Activated CD4-positive, alpha-beta T cell treated with anti-CD3 and anti-CD28 coated beads for 48 hours (primary cell): ENCODE results near the gene P2RX5.
A peak's percentile ranks its signal among the peaks of the same experiment; 100 is the strongest.
"Not testable (repeated sequence)": the region's sequence is repeated elsewhere in the genome, so short reads cannot be mapped to it uniquely, and the experiment has no call there.

Experiments used
- DNase-seq: peaks from one replicate; pipeline ENCODE4 v3.0.0-alpha.2; 2020

P2RX5 gene

DNA sequence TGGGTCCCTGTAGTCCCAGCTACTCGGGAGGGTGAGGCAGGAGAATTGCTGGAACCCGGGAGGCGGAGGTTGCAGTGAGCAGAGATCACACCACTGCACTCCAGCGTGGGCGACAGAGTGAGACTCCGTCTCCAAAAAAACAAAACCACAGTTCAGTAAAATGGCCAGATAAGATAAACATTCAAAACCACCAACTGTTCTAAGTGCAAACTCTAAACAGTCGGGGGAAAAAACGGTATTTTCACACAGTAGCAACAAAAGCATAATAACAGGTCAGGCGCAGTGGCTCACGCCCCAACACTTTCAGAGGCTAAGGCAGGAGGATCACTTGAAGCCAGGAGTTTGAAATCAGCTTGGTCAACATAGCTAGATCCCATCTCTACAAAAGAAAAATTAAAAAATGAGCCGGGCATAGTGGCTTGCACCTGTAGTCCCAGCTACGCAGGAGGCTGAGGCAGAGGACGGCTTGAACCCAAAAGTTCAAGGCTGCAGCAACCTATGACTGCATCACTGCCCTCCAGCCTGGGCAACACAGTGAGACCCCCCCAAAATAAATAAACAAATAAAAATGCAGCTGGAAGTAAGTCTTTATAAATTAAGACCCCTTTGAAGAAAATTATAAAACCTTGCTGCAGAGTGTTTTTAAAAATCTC is 17.0 kb upstream of the P2RX5 start:
- peak; percentile 60 for DNase-seq

DNA sequence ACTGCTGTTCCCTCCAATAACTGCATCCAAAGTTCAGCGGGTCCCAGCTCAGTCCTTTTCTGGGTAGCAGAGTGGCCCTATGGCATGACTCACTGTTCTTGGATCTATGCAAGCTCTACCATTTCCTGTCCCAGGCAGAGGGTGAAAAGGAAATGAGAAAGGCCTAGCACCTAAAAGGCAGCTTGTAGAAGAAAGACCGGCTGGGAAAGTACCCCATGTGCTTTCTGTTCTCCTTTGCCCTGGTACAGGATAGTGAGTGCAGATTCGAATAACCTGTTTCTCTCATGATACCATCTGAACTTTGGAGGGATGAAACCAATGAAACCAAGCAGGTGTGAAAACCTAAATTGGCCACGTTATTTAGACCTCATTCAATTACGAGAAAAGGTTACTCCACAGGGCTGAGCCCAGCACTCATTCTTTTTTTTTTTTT is 15.0 kb upstream of the P2RX5 start:
- DNase-seq = peak; percentile 79

DNA sequence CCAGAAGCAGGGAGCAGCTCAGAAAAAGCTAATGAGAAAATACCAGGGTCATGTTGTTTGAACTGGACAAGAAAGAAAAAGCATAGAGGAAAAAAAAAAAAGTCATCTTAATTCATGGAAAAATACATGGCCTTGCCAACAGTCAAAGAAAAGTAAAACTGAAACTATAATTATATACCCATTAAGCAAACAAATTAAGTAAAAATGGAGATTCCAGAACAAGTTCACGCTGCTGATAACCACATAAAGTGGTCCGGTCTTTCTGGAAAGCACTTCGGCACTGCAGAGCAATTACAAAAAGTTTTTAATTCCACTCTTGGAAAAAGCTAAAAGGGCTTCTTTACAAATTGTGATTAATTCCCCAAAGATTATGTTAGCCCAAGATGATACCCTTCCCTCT is 12.4 kb upstream of the P2RX5 start:
- DNase-seq = no peak

DNA sequence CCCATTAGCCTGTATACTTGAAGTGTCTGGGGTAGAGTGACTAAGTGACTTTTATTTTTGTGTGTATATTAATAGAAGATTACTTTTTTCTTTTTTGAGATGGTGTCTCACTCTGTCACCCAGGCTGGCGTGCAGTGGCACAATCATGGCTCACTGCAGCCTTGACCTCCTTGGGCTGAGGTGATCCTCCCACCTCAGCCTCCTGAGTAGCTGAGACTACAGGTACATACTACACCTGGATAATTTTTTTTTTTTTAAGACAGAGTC is 9.7 kb upstream of the P2RX5 start:
- DNase-seq = not testable (repeated sequence)

DNA sequence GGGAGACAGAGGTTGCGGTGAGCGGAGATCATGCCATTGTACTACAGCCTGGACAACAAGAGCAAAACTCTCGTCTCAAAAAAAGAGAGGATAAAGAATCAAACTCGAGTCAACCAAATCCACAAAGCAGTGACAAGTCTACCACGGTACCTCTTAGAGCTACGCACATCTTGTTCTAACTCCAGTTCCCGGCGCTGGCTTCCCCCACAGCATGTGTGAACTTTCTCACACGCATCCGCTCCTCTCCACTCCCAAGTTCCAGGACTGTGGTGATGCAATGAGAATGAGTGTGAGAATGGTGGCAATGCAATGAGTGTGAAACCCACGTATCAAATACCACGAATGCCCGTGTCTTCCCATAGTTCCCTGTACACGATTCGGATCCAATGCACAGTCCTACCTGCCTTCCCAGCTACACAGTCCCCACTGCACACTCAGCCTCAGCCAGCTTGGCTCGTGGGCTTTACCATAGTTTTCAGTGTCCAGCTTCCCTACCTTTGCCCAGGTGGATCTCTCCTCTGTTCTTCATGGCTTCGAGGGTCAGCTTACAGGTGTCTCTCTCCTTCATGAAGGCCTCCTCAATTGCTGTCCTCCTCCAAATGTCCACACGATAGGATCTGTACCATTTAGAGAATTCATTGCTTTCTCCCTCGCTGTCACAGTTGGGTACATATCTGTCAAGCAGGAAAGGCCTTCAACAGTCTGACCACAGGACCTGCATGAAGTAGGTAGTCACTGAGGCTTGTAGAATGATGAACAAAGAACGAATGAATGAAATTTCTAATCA is 9.2 kb upstream of the P2RX5 start:
- no peak for DNase-seq

DNA sequence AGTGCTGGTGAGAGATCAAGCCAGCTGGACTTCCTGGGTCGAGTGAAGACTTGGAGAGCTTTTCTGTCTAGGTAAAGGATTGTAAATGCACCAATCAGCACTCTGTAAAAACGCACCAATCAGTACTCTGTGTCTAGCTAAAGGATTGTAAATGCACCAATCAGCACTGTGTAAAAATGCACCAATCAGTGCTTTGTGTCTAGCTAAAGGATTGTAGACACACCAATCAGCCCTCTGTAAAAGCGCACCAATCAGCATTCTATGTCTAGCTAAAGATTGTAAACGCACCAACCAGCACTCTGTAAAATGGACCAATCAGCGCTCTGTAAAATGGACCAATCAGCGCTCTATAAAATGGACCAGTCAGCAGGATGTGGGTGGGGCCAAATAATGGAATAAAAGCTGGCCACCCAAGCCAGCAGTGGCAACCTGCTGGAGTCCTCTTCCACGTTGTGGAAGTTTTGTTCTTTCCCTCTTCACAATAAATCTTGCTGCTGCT is 6.1 kb upstream of the P2RX5 start:
- DNase-seq = not testable (repeated sequence)

DNA sequence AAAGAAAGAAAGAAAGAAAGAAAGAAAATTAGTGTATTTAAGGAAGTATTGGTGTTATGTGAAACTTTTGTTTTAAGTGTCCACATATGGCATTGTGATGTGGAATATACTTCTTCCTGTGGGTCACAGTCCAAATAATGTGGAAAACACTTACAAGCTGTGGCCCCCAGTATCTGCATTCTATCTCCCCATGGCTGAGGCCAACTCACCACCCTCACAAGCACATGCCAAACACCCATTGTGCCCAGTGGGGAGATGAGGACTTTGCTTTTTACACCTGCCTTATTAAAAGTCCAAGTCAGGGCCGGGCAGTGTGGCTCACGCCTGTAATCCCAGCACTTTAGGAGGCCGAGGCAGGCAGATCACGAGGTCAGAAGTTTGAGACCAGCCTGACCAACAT is 4.0 kb upstream of the P2RX5 start:
- no peak for DNase-seq

DNA sequence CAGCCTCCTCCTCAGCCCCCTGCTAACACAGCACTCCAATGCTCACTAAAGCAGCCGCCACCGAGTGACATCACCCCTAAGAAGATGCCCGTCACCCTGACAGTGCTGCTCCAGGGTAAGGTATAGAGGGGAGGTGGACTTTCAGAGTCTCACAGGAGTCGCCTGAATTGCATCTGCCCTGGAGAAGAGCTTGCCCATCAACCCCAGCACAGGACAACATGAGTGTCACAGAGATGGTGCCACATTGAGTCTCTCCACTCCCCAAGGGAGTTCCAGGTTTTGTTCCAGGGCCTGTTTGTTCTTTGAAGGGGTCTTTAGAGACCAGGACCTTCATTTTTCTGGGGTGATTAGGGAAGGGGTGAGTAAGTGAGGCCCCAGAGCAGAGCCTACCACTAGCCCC is 2.2 kb upstream of the P2RX5 start:
- DNase-seq = no peak

DNA sequence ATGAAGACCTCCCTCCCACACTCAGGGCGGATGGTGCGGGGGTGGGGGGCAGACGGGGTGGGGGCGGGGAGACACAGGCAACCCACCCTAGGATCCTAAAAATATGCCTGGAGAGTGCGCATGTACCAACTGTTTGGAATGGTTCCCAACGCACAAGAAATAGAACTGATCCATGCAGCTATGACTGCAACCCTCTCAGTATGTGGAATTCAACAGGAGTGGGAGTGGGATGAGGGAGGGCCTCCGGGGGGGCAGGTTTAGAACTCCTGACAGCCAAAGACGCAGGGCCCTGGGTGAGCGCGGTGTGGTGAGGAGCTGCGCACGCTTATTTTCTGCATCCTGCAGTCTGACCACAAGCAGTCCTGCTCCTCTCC is 1.1 kb upstream of the P2RX5 start:
- no peak for DNase-seq

DNA sequence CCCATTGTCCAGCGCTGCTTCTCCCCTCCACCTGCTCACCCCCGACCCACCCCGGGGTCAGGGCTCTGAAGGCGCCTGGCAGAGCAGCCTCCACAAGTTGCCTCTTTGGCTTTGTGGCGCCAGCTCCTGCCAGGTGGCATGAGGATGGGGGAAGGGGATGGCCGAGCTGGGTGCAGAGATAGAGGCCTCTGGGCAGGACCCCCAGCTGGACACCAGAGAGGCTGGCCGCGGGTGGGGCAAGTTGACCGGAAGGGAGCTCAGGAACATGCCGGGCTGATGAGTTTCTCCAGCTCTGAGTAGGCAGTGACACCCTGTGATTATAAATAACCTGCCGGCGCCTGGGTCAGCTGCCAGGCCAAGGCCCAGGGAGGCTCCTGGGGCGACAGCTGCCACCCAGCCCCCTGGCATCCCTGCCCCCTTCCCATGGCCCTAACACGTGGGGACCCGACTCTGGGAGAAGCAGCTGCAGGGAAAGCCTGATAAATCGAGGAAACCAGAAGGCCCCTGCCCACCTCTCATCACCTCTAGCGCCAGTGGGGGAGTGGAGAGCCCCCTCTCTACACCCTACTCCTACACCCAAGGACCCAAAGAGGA is 729 bp downstream of the P2RX5 start:
- no peak for DNase-seq

DNA sequence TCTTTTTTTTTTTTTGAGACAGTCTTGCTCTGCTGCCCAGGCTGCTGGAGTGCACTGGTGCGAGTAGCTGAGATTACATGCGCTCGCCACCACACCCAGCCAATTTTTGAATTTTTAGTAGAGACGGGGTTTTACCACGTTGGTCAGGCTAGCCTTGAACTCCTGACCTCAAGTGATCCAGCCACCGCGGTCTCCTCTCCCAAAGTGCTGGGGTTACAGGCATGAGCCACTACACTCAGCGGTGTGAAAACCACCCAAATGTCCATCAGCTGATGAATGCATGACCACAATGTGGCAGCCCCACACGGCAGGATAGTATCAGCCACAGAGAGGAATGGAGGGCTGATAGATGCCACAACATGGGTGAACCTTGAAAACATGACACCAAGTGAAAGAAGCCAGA is 2.1 kb downstream of the P2RX5 start:
- peak; percentile 59 for DNase-seq

DNA sequence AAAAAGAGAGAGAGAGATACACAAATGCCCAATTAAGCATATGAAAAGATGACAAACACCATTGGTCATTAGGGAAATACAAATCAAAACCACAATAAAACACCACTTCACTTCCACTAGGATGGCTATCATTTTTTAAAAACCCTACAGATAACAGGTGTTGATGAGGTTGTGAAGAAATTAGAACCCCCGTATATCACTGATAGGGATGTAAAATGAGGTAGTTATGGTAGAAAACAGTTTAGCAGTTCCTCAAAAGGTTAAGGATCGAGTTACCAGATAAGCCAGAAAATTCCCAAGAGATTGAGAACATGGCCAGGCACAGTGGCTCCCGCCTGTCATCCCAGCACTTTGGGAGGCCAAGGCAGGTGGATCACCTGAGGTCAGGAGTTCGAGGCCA is 2.8 kb downstream of the P2RX5 start:
- DNase-seq = no peak

DNA sequence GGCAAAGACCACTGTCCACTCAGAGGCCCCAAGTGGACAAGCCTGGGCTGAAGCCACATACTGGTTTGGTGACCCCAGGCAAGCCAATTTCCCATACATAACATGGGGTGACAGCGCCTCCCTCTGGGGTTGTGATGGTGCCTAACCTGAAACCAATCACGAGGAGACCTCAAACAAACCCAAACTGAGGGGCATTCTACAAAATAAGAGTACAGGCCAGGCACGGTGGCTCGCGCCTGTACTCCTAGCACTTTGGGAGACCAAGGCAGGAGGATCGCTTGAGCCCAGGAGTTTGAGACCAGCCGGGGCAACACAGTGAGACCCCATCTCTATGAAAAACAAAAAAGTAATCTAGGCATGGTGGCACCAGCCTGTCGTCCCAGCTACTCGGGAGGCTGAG is 3.6 kb downstream of the P2RX5 start:
- no peak for DNase-seq

DNA sequence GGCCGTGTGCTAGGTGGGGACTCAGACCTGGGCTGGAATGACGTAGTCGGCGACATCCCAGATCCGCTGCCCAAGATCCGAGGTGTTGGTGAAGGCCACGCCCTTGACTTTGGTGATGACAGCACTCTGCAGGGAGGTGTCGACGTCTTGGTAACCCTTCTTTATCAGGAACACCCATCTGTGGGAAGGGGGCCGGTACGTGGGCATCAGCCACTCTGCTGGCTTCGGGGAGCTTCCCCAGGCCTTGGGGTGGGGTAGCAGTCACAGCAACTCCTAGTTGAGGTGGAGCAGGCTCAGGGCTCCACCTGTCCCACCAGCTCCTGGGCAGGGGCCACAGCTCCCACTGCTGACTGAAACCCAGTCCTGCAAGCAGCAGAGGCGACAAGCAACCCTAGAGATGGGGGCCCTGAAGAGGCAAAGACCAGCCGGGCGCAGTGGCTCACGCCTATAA is 4.3 kb downstream of the P2RX5 start:
- no peak for DNase-seq

DNA sequence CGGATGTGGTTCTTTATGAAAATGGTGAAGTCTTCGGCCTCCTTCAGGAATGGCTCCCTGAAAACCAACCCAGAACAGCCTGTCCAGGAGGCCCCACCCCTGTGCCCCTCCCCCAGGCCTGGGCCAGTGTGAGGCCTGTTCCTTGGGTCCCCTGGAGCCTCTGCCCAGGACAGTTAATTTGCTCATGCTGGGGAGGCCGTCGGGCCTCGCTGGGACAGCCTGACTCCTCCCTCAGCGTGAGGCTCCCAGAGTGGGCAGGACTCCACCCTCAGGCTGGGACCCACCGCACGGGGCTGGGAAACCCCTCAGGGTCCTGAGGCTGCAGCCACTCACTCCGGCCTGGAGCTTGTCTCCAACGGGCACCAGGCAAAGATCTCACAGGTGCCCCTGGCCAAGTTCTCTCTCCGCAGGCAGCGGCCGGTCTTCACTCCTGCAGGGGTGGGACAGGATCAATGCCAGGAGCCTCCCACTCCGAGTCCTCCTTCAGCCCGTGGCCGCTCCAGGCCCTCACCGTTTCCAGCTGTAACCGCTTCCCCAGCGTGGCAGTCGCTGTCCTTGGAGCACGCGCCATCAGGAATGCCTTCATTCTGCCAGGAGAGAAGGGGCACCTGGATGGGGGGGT is 5.8 kb downstream of the P2RX5 start:
- DNase-seq = no peak

DNA sequence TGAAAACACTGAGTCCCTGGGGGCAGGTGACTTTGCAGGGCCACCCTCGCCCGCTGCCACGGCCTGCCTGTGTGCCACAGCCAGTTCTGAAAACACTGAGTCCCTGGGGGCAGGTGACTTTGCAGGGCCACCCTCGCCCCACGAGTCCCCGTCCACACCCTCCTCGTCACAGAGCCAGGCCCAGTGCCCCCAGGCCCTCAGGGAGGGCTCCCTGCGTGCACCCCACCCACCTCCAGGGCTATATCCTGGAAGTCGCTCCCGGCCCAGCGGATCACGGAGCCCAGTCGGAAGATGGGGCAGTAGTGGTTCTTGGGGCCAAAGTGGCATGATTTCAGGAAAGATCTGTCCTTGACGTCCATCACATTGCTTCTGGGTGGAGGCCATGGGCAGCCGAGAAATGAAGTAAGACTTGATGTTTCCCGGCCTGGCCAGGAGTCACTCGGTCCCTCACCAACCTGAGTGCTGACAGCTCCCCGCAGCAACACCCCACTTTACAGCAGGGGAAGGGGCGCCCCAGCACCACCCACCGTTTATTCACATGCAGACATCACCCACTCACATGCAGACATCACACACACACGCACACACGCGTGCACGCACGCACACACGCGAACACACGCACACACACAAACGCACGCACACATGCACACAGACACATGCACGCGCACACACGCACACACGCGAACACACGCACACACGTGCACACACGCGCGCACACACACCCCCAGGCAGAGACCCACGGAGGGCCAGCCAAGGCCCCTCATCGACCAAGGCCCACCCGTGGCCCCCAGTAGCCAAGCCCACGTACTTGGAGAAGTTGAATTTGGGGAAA is 6.5 kb downstream of the P2RX5 start:
- no peak for DNase-seq

DNA sequence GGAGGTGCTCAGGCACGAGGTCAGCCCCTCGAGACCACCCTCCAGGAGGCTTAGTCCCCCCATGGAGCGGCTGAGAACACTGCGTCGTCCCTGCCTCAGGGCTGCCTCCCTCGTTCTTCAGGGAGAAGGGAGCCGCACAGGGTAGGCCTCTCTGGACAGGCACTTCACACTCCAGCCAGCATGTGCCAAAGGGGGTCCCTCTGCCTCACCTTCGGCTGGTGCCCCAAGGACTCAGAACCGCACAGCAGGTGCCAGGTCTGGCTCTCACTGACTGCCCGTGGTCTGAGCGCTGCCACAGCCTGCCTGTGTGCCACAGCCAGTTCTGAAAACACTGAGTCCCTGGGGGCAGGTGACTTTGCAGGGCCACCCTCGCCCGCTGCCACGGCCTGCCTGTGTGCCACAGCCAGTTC is 7.1 kb downstream of the P2RX5 start:
- no peak for DNase-seq

DNA sequence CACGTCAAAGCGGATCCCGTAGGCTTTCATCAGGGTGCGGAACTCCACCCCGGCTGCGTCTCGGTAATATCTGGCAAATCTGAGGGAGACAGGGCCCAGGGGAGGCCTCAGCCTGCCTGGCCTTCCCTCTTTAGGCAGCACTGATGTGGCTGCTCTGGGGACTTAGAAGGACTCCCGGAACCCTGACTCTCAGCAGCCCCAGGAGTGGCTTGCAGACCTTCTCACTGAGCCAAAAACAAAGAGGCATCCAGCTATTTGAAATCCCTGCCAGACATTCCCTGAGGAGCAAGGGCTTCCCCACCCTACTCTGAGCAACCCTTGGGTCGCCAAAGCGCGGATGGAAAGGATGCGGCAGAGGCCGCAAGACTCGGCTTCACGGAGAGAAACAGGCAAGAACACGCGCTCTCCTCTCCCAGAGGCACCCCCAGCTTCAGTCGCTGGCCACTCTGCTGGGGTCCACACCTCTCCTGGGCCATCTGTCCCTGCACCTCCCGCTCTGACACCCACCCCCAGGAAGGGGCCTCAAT is 7.9 kb downstream of the P2RX5 start:
- DNase-seq = no peak

DNA sequence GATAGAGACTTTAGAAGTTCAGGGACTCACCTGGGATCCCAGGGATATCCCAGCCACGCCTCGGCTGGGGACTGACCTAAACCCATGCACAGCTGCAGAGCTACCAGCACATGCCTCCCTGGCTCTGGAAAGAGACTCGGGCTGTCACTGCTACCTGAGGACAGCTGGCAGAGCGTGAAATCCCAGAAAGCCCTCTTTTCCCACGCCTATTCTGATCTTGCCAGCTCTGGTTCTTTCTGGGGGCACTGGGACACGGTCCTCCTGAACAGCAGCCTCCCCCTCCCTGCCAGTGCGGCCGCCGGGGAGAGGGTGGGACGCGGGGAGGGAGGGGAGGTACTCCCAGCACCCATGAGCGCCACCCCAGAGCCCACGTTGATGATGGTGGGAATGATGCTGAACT is 10.8 kb downstream of the P2RX5 start:
- no peak for DNase-seq

DNA sequence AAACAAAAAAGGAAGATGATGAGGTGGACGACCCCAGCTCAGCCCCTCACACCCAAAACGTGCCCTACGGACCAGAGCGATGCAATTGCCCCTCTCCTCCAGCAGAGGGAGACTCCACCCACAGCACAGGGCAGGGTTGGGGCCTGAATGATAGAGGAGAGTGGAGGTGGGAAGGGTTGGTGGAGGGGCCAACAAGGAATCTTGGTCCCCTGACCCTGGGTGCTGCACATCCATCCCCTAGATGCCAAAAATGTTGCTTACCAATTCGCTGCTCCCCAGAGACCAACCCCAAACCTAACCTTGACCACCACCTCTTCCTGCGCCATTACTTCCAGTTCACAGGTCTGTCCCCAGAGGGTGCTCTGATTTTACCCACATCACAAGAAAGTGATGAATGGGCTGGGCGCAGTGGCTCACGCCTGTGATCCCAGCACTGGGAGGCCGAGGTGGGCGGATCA is 12.9 kb downstream of the P2RX5 start:
- peak; percentile 71 for DNase-seq

DNA sequence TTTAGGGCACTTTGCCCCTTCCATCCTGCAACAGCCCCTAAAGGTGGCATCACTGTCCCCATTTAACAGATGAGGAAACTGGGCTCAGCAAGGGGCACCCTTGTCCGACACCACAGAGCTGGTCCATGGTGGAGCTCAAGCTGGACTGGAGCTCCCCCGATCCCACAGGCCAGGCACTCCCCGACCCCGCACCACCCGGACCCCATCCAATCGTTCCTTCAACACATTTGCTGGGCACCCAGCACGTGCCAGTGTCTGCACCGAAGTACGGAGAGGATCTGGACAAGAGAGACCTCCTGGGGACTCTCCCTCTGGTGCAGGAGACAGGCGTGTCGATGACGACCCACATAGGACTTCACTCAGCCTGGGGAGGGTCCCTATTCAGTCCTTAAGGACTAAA is 13.9 kb downstream of the P2RX5 start:
- DNase-seq = no peak

DNA sequence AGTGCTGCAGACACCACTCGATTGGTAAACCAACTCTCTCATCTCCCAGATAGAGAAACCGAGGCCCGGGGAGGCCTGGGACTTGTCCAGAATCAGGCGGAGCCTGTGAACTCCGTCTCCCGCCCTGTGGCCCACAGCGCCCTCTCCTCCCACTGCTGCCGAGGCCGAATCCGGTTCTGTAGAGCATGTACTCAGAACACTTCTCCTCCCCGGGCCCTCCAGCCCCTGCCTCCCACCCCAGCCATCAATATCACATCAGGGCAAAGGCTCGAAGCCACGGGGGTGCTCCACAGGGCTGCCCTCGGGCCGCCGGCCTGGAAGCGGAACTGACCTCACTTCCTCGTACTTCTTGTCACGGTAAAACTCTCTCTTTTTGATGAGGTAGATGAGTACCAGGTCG is 14.4 kb downstream of the P2RX5 start:
- no peak for DNase-seq

DNA sequence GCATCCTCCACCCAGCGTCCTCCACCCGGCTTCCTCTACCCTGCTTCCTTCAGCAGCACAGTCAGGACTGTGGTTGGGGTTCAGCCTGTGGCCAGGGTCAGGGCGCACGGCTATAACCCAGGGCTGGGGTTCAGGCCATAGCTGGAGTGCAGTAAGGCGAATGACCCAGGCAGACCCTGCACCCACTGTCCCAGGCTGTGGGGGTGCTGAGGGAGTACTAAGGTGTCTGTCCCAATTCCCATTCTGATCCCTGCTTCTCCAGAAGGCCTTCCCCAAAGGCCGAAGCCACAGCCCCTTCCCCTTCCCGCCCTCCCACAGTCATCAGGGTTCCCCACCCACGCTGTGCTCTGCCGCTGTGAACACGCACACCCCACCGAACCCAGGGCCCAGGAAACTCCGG is 14.9 kb downstream of the P2RX5 start:
- DNase-seq = no peak
